ENCODE measurements around the gene C6orf136. TPM values are rescaled to one million over a fixed set of nuclear protein-coding genes. Genes with fewer than 3 reads are reported as not detected.

C6orf136 gene
- total and polyA plus RNA-seq, 9 of the 15 experiments (the other 6 are each of a cell fraction or from before 2014, with no cell fraction given), result 14.1 to 63.1 (median 18.4) TPM

- TF ChIP-seq, protein P1, sequence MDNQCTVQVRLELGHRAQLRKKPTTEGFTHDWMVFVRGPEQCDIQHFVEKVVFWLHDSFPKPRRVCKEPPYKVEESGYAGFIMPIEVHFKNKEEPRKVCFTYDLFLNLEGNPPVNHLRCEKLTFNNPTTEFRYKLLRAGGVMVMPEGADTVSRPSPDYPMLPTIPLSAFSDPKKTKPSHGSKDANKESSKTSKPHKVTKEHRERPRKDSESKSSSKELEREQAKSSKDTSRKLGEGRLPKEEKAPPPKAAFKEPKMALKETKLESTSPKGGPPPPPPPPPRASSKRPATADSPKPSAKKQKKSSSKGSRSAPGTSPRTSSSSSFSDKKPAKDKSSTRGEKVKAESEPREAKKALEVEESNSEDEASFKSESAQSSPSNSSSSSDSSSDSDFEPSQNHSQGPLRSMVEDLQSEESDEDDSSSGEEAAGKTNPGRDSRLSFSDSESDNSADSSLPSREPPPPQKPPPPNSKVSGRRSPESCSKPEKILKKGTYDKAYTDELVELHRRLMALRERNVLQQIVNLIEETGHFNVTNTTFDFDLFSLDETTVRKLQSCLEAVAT (IDR thresholded peaks at IDR 0.05), result no peak
- TF ChIP-seq MCM7 (IDR thresholded peaks at IDR 0.05) (no peak; a peak in 1 of 4 replicates), ELF4 (CRISPR knock-in tag; IDR thresholded peaks at IDR 0.05) (peak; percentile 58; the same call in 1 of the 2 replicates), SMARCA5 (IDR thresholded peaks at IDR 0.05) (peak; percentile 61; the same call in 1 of the 2 replicates), PYGO2 (tag; IDR thresholded peaks at IDR 0.05) (no peak), WHSC1 (IDR thresholded peaks at IDR 0.05; ENCODE audit: low read length) (no peak), PBX2 (CRISPR knock-in tag; IDR thresholded peaks at IDR 0.05; ENCODE audit: low read depth) (no peak), PBX2 (tag; conservative IDR thresholded peaks at IDR 0.05; ENCODE audit: low read depth) (no peak), DMBX1 (CRISPR knock-in tag; IDR thresholded peaks at IDR 0.05; ENCODE audit: borderline replicate concordance) (no peak), RBM17 (IDR thresholded peaks at IDR 0.05; ENCODE audit: borderline replicate concordance, low read depth, low read length) (no peak), SP1 (CRISPR knock-in tag; IDR thresholded peaks at IDR 0.05) (peak; percentile 90), KDM2B (CRISPR knock-in tag; IDR thresholded peaks at IDR 0.05) (no peak), FOXJ3 (CRISPR knock-in tag; IDR thresholded peaks at IDR 0.05) (no peak), ZNF75A (CRISPR knock-in tag; IDR thresholded peaks at IDR 0.05) (no peak), CHCHD3 (CRISPR knock-in tag; IDR thresholded peaks at IDR 0.05) (no peak), ATF1 (CRISPR knock-in tag; IDR thresholded peaks at IDR 0.05) (no peak), ATF1 (tag; IDR thresholded peaks at IDR 0.05) (peak; percentile 67), SNRNP70 (optimal IDR thresholded peaks at IDR 0.05; ENCODE audit: low read depth, low read length) (no peak), BRCA1 (IDR thresholded peaks at IDR 0.05) (no peak), BRCA1 (CRISPR knock-in tag; IDR thresholded peaks at IDR 0.05) (peak; percentile 66; the same call in 1 of the 2 replicates), ZNF655 (CRISPR knock-in tag; IDR thresholded peaks at IDR 0.05) (no peak), ZBTB1 (CRISPR knock-in tag; IDR thresholded peaks at IDR 0.05; ENCODE audit: borderline replicate concordance, low read depth) (no peak), MAFG (tag; conservative IDR thresholded peaks at IDR 0.05) (no peak), ZNF699 (CRISPR knock-in tag; IDR thresholded peaks at IDR 0.05; ENCODE audit: insufficient replicate concordance) (no peak), ATF7 (IDR thresholded peaks at IDR 0.05) (peak; percentile 84), ZNF431 (CRISPR knock-in tag; IDR thresholded peaks at IDR 0.05) (no peak)
Observed at GRCh38 chr6:30672445-30673253, 25.7 kb downstream of the C6orf136 start, which contains the start of gene DHX16 (continued).

Data from K562 (cell line).